Subcutaneous adipose tissue (tissue), 4 donors: ENCODE data around the gene LDLRAD4. TPM values are rescaled to one million over a fixed set of nuclear protein-coding genes. Genes with fewer than 3 reads are reported as not detected.

Experiments used
- CTCF ChIP-seq: fragments of 450-650 bp; IDR thresholded peaks from one replicate; pipeline ENCODE4 v1.5.1; 2016; ENCODE audit warnings: low read depth, mild to moderate bottlenecking, control low read depth, antibody characterized with exemption, moderate library complexity
- total RNA-seq, 4 donors: library from RNA; depleted of rRNA; stranded (reverse); fragments of >200 nt; gene quantifications; one replicate each; pipeline ENCODE4 v1.1.0, GENCODE V29; 2016

The LDLRAD4 gene
- total RNA-seq, 4 donors from 2014 or later = 16.4 to 28.4 (median 21.6) TPM

- TF ChIP-seq CTCF = no peak
These were observed 303.7 kb downstream of the LDLRAD4 start for GRCh38 chr18:13522256-13522655.

- TF ChIP-seq CTCF = no peak
These were observed 304.5 kb downstream of the LDLRAD4 start for GRCh38 chr18:13522861-13523660.

GRCh38 chr18:13524054-13524453, 305.5 kb downstream of the LDLRAD4 start:
- TF ChIP-seq CTCF = no peak

GRCh38 chr18:13524811-13525210, 306.3 kb downstream of the LDLRAD4 start:
- no peak for TF ChIP-seq CTCF

GRCh38 chr18:13525381-13526029, 306.9 kb downstream of the LDLRAD4 start:
- no peak for TF ChIP-seq CTCF

GRCh38 chr18:13526519-13526918, 308.0 kb downstream of the LDLRAD4 start:
- no peak for TF ChIP-seq CTCF

GRCh38 chr18:13527256-13527655, 308.7 kb downstream of the LDLRAD4 start:
- no peak for TF ChIP-seq CTCF
